NCI-H345 treated with DMSO at 0.1 percent for 48 hours (cell line): Measurements from ENCODE around the gene CD164L2.
"Not testable (repeated sequence)": the region's sequence is repeated elsewhere in the genome, so short reads cannot be mapped to it uniquely, and the experiment has no call there.

ENCODE experiments used
- DNase-seq: peaks from one replicate; lab custom pipeline; 2025; ENCODE audit not compliant: unreplicated experiment; lab: John Stamatoyannopoulos, UW

The CD164L2 gene

DNA sequence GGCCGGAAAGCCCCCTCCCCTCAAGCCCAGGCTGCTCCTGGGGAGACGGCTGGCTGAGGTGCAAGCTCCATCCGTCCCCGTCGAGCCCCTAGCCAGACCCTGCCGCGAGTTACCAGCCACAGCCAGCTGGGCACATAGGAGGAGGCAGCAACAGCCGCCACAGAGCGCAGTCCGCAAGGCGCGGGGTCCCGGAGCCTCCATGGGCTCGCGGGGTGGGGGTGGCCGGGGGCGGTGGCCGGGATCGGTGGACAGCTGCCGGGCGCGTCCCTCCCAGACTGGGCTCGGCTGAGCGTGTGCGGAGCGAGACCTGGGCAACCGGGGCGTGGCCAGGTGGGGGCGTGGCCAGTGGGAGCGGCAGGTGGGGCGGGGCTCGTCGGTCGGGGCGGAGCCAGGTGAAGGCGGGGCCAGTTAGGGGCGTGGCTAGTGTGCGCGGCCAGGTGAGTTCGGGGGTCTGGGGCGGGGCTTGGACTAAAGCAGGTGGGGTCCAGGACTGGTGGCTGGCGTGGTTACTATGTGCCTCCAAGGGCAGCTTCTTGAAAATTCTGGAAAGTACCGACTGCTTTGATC lies at the start of gene CD164L2:
Gene CD164L2 (minus strand): TSS at position 295 of the 567 bp plus-strand sequence. CDS start 94 bp downstream, at position 201.
- peak; percentile 11 for DNase-seq

DNA sequence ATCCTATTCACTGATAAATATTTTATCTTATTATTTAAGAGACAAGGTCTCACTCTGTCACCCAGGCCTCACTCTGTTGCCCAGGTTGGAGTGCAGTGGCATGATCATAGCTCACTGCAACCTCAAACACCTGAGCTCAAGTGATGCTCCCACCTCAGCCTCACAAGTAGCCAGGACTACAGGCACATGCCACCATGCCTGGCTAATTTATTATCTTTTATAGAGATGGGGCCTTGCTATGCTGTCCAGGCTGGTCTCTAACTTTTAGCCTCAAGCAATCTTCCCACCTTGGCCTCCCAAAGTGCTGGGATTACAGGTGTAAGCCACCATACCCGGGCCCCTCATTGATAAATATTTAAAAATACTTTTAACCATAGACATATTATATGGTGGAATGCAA lies 49.6 kb upstream of the CD164L2 start:
- not testable (repeated sequence) for DNase-seq

DNA sequence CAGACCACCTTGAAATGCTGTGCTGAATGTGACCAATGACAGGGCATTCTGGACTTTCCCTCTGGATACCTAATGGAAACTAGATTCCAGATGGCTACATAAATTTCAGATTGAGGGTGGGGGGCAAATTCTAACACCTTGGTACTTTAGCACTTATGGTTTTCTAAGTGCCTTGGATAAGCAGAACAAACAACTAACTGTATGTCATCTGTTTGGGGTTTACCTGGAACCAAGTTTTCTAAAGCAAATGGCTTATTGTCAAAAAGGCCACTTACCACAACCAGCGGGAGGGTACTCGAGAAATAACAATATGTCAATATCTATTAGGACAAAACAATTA lies 48.4 kb upstream of the CD164L2 start:
- no peak for DNase-seq

DNA sequence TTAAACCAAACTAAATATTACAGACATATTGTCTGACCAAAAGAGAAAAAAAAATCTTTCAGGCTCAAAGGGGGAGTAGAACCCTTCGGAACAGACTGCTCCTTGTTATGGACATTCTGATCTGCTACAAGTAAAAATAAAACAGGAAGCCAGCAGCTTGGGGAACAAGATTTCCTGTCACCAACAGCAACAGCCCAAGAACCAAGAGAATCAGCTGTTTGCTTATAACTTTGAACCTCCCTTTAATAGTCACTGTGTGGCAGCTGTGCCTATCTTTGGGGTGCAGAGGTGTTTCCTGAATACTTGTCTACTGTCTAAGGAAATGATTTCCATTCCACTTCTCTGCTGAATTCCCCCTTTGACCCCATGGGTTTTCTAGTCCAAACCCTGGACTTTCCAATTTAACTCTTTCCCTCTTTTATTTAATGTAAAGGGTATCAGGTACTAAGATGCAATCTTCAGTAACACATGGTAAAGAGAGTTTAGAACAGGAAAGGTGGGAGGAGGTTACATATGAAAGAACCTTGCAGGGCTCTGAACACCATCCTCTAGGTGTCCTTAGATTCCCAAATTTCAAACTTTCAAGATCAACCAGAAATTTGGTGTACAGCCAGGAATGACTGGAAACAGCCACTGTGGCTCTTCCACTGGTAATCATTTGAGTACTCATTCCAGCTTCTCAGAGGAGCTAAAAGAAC lies 47.9 kb upstream of the CD164L2 start:
- no peak for DNase-seq

DNA sequence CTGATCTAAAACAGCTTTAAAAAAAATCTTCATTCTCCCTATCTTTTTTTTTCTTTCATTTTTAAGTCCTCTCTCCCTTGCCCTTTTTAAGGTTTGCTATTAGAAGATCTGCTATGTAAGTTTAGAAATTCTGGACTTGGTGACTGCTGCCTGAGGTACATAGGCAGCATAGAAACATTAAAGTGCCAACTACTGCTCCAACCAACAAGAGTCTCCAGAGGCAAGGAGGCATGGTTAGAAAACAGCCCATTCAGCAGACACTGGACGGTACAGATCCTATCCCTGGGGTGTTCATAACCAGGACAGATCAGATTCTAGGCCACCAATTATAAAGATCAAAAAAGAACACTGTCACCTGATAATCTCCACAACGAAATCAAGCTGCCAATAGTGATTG lies 45.9 kb upstream of the CD164L2 start:
- no peak for DNase-seq

DNA sequence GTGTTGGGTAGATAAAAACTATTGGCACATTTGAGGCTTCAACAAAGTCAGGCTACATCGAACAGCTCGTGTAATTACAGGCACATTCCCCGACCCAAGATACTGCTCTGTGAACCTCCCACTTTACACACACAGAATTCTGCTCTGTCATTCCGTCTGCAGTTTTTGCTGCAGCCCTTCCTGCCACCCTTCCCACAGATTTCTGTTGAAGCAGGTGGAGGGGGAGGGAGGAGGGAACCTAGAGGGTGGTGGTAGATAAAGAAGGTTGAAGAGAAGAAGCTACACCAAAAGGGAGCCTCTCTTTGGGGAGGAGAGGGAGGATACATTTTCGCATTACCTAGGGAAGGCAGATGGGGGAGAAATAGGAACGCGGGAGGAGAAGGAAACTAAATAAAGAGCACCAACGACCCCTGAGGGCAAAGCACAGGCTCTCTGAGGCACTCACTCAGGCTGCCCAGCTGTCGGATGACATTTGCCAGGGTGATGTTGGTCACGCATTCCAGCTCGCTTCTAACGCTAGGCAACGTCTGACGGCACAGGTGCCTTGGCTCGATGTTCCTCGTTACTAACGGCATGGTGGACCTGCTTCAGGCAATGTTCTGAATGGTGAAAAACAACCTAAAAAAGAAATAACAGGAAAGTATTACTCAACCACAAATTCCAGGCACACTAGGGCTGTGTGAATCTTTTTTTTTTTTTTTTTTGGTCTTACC lies 45.3 kb upstream of the CD164L2 start:
- no peak for DNase-seq

DNA sequence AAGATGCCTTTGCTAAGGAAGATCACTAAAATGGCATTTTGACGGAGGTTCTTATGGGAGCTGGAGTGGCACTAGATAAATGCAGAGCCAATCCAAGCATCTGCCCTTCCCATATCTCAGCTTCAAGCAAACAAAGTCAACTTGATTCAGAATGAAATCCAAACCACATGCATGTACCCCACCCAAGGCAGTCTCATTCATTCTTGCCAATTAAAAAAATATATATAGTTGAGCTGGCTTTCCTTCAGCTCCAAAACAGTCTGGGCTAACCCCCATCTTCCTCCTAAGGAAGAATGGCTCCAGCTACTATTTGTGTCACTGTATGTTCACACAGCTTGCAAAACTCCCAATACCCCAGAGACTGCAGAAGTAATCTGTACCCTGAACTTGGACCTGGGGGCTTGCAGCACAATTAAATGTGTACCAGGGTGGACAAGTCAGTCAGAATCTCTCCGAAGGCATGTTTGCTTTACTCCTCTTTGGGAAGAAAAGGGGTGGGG lies 44.7 kb upstream of the CD164L2 start:
- no peak for DNase-seq

DNA sequence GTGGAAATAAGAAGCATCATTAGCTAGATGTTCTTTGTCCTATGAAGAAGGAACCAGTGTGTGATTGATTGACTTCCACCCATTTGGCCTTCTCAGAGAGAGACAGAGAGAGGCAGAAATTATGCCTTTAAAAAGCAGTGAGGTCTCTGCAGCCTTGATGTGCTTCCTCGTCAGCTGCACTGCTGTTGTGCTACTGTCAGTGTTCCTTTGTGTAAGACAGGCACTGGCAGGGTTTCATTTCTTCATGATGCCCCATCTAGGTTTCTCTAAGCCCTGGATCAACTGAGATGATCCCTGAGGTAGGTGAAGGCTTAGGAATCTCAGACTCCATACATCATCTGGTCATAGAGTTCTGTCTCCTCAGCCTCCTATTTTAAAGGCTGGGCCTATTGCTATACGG lies 44.2 kb upstream of the CD164L2 start:
- no peak for DNase-seq

DNA sequence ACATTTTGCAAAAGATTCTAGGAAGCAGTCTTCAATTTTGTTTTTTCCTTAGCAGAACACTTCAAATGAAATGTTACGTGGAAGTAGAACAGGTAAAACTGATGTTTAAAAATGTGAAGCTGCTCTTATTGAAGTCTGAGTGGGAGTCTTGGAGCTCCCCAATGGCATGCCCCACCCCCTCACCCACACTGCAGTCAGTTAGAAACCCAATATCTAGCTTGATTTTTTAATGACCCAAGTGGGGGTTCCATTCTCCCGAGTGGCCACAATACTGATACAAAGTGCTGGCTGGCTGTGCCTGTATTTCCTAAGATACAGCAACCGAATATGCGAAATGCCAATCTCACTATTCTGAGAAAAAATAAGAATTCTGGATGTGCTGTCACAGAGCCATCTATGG lies 40.6 kb upstream of the CD164L2 start:
- DNase-seq, result no peak

DNA sequence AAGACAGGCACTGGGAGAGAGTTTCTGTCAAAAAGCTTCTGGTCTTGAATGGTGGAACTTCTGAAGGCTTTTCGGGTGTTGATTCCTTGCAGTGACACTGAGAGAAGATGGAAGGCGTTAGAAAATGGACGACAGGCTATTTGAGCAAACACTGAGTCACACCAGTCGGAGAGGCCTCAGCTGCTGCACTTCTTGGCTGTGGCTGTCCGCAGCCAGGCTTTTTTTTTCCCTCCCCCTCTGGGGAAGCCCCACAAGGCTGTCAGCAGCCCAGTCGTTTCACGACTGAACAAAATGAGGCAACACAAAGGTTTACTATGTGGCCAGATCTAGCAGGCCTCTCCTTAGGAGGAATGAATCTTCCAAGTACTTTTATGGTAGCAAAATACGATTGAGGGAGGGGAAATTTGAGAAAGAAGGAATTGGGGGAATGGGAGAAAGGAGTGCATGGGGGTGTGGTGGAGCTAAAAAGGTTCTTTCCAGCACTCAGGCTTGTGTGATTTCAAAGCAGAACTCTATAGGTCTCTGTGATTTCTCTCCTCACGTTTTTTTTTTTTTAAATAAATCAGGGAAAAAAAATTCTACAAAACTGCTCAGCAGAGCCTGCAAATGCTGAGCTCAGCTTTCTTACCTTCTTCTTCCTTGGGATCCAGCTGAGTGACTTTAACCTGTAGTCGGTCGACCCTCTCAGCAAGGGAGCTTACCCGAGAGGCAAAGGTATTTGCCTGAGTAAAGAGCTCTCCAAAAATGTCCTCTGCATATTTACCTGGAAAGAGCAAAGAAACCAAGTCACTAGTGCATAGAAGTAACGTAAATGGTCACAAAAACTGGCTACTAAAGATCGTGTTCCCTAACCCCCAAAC lies 35.4 kb upstream of the CD164L2 start:
- no peak for DNase-seq

DNA sequence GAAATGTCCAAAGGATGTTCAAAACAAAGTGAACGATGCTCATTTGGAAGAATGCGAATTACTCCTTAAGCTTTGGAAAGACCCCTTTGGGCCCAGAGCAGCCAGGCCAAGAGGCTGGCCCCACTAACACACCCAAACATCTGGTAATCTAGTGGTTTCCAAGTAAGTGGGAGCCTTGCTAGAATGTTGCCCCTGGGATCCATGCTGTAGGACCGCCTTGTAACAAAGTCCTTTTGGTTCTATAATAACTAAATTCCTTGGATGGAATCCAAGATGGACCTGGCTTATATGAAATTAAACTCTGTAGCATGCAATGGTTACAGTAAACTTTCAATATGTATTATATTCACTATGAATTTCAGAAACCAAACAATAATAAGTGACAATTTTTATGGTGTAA lies 34.6 kb upstream of the CD164L2 start:
- no peak for DNase-seq

DNA sequence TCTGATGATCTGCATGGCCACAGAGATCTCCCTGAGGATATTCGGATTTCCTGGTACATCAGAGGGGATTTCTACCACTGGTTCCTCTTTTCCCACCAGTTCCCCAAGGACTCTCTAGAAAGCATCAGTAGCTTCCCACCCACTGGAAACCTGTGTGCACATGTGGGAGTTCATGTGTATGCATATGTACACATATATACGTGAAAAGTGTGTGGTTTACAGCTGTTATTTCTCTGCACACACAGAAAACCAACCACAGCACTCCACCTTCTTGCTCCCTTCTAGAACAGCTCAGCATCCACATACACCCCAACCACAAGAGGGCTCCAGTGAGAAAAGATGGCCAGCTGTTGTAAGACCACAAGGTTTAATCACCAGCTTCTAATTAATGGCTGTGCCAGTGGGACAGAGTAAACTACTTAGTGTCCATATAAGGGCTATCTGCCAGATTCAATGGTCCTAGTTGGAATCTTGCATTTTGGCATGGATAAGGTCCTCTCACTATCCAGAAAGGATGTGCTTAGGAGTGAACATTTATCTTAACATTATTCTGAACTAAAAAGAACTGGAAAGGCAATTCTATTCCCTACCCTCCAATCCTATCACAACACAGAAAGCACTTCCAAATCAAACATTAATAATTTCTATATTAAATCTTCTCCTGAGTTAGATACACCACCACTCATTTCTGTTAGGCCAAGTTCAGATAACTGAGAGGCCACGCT lies 33.4 kb upstream of the CD164L2 start:
- DNase-seq, result no peak

DNA sequence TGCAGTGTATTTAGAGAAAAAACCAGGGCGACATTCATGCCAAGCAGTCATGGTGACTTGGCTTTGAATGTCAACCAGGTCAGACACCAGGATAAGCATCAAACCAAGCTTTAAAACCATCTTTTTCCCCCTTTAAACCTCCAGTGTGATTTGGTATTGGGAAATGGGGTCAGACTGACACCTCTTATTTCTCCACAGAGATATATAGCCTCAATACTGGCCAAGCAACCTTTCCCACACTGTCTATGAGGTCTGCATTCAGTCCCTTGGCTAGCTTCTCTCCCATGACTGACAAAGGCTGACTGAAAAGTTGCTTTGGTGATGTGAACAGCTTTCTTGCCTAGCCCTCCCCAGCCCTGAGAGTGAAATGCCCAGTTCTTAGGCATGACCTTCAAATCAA lies 31.0 kb upstream of the CD164L2 start:
- DNase-seq, result no peak

DNA sequence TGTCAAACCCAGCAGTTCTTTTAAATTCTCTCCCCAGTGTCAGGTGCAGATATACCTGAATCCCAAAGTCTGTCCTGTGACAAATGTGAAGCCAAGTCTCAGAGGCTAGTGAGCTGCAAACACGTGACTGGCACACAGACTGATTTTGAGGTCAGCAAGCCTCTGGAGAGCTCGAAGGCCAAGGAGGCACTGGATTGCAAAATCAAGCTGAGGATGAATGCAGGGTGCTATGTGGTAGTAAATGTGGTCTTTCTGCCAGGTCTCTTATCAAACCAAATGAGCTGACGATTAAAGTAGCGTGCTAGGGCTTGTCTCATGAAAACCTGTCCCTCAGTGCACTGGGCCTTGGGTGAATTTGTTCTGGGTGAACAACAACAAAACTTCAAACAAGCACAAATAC lies 29.9 kb upstream of the CD164L2 start:
- DNase-seq, result no peak

DNA sequence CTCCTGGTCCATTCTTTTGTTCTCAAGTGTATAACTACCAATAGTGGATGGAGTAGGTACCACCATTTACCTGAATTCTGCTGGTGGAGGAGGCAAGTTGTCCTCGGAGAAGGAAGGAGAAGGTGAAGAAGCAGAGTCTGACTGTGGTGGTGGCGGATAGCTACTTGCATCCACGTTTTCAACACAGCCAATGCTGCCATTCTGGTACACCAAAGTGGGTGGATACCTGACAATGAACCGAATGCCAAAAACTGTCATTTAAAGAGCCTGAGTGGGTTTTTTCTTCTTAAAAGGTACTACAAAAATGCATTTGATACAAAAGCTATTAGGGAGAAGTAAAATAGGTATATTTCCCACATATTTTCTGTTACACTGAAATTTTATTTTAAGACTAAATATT lies 29.4 kb upstream of the CD164L2 start:
- no peak for DNase-seq

DNA sequence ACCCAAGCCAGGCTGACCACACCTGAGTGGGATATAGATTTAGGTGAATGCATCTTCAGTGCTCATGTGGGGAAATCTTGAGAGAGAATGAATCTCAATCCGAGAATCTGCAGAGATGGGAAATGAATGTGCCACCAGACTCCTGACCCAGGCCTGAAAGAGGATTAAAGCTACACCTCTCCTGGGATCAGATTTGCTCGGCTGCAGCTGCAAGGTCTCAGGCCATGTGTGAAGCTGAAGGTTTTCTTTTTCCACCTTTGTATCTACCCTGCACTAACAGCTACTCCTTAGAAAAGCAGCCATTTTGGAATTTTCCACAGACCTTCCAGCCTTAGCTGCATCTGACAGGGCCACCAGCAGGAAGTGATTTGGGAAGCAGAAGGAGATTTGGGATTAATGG lies 27.6 kb upstream of the CD164L2 start:
- DNase-seq, result no peak

DNA sequence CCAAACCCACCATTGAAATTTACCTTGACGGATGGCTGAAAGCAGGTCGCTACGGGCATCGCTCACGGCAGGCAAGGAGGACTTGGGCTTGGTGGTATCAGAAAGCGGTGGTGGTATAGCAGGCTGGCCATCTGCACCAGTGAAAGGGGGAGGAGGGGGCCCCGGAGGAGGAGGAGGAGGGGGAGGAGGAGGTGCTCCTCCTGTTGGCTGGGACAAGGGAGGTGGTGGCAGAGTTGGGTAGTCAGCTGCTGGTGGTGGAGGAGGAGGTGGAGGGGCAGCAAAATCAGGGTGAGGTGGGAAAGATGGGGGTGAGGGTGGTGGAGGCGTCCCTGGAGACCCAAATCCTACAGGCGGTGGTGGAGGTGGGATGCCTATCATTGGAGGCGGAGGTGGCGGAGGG lies 26.5 kb upstream of the CD164L2 start:
- no peak for DNase-seq

DNA sequence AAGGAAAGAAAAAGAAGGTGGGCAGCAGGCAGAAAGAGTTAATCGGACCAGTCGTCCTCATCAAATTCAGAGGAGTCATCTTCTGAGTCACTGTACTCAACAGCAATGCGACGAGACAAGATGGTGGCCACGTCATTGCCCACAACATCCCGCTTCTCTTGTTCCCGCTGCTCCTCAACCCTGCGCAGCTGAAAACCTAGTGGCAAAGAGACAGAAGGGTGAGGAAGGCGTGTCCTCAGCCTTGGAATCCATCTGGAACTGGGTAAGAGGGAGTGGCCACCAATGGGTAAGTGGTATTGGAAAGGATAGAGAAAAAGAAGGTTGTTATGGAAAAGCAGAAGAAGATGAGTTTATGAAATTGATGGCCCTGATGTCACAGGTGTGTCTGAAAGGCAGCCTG lies 25.0 kb upstream of the CD164L2 start:
- DNase-seq, result no peak

DNA sequence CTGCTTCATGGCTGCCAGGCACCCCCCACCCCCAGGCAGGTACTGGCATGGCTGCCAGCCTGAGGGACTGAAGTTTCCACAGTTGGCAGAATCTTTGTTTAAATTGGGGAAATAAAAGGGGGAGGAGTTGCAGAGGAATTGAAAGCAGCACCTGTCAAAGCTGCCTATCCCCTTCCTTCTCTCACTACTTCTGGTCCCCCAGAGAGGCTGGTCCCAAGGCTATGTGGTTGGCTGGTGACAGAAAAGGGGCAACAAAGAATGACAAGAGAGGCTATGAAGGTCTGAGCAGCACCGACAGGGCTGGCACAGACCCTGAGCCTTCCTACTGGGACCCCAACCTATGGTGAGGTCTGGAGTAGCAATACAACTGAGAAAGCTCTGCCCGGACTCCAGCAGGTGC lies 23.7 kb upstream of the CD164L2 start:
- not testable (repeated sequence) for DNase-seq

DNA sequence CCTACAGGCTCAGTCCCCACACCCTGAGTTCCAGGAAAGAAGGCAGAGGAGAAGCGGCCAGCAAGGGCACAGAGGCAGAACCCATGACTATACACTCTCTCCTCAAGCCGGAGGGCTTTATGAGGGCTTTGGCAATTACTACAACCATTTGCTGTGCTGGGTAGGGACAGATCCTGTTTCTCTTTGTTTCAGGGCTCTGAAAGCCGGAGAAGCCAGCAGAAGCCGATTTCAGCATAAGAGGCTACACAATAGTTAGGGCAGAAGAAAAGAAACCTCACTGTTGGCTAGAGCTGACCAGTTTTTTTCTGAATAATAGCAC lies 23.2 kb upstream of the CD164L2 start:
- DNase-seq, result no peak
